Fibroblast of the conjunctiva (primary cell): Measurements from ENCODE around the gene PDE4D.

Source experiments
- DNase-seq: peaks from one replicate; pipeline ENCODE4 v3.0.0-alpha.2; 2010; ENCODE audit warnings: low read depth

Gene PDE4D

DNA sequence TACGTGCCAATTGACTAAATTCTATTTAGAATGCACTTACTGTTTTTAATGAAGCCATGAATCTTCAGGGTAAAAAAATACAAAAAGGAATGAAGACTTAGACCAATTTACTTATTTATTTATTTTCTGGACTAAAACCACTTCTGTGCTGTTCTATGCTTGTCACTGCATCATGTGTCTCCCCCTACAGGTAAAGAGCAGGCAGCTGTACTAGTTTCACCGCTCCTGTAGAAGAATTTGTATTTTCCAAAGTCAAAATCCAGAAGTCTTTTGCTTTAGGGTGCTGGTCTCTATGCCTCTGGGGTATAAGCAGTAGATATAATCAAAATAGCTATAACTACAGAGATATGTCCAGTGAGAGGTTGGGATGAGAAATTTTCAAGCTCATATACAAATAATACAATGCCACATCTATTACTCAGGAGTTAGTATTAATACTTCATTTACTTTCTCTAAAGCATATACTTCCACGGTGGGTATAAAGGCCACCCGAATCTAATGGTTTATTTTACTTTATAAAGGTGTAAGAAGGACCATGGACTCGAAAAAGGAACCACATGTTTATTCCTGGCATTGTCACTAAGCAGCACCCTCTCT lies 719.2 kb downstream of the PDE4D start:
- peak; percentile 85 for DNase-seq

DNA sequence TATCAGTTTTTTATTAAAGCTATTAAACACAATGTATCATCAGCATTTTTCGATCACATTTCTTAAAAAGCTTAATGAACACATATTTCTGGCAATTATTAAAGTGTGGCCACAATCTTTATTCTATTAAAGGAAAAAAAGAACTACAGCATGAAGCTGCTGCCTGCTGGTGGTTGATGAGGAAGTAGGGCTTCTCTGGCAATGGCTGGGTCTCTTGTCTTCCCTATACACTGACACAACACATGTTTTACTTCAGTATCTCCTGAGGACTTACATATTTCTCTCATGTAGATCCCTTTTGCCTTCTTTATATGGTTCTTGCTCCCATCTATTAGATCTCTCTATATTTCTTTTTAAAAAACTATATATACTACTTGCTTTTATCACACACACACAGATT lies 719.9 kb downstream of the PDE4D start:
- peak; percentile 62 for DNase-seq

GRCh38 chr5:59171131-59171530 lies 722.4 kb downstream of the PDE4D start:
- no peak for DNase-seq

- no peak for DNase-seq
Observed at GRCh38 chr5:59169768-59170150, 723.8 kb downstream of the PDE4D start.

- no peak for DNase-seq
Observed at GRCh38 chr5:59169081-59169767, 724.3 kb downstream of the PDE4D start.

- no peak for DNase-seq
Observed at GRCh38 chr5:59168067-59168466, 725.5 kb downstream of the PDE4D start.

- peak; percentile 26 for DNase-seq
Observed at GRCh38 chr5:59164041-59164830, 729.3 kb downstream of the PDE4D start.

DNA sequence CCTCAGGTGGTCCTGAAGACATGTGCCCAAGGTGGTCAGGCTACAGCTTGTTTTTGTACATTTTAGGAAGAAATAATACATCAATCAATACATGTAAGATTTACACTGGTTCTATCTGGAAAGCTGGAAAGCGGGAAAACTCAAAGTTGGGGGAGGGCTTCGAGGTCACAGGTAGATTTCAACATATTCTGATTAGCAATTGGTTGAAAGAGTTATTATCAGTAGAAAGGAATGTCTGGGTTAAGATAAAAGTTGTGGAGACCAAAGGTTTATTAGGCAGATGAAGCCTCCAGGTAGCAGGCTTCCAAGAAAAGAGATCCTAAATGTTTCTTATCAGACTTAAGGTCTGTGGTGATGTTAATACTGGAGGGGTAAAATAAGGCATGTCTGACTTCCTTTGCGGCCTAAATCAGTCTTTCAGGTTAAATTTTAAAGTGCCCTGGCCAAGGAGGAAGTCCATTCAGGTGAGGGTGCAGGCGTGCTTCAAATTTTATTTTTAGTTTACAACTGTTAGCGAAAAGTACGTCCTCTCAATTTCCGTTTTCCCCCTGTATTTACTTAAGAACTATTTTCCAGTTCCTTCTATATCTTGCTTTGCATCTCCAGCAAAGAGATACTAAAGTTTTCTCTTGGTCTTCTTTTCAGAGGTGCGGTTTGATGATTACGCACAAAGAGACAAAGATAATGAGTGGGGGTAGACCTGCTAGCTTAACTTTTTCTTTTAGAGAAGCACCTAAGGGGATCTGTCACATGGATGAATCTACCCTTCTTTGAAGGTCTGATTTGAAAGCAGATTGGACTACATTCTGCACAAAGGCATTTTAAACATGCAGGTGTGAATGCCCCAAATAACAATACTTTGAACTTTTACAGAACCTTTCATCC lies 732.1 kb downstream of the PDE4D start:
- DNase-seq, result no peak

DNA sequence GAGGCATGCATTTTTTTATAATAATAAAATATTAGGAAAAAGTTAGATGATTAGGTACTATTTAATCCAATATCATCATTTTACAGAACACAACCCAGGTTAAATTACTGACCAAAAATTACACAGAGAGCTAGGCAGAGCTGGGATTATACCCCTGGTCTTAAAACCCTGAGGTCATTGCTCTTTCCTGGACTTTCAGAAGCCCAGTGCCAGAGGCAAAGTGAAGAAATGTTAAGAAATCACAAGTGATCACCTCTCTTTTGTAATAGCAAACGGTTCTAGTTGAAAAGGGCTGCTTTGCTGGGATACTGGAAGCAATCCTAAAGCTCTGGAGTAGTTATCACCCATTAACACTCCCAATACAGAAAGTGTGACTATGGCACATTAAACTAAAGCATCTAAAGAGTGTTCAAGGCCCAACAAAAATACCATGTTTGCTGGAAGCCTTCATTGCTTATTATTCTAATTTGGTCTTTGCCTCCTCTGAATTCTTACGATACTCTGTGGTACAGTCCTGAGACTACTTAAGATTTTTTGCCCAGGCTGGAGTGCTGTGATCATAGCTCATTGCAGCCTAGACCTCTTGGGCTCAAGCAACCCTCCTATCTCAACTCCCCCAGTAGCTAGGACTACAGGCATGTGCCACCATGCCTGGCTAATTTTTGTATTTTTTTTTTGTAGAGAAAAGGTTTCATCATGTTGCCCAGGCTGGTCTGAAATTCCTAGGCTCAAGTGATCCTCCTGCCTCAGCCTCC lies 734.7 kb downstream of the PDE4D start:
- no peak for DNase-seq

- DNase-seq, result no peak
Observed at GRCh38 chr5:59158165-59158564, 735.4 kb downstream of the PDE4D start.

DNA sequence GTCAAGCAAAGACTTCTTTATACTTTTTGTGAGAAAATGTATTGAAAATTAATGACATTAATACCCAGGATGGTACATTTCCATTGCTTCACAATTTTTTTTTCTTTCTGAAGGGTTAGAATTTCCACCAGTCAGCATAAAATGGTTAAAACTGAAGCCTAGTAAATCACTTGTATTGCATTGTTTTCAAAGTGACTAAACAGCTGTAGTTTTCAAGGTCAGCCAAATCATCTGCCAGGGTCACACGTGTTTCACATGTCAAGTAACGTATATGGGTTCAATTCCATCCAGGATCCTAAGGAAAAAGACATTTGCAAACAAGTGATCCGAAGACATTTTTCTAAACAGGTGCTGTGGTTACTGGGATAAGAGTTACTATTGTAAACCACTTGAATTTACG lies 736.5 kb downstream of the PDE4D start:
- DNase-seq, result no peak

GRCh38 chr5:59152701-59153245 lies 740.8 kb downstream of the PDE4D start:
- DNase-seq, result no peak

GRCh38 chr5:59151162-59151889 lies 742.2 kb downstream of the PDE4D start:
- no peak for DNase-seq

DNA sequence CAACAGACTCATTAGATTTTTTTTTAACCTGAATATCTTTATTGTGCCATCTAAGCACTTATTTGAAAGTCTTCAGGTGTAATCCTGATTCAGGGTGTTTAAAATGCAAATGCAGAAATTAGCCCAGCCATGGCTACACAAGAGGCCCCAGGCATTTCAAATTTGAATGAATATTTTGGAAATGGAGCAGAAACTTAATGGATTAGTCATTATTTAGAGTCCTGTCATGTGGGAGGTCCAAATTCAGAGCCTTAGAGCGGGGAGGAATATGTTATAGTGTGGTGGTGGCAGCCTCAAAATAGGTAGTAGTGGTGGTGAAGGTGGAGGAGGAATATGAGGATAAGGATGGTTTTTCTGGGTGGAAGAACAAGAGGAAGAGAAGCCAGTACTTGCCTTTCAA lies 743.7 kb downstream of the PDE4D start:
- no peak for DNase-seq

DNA sequence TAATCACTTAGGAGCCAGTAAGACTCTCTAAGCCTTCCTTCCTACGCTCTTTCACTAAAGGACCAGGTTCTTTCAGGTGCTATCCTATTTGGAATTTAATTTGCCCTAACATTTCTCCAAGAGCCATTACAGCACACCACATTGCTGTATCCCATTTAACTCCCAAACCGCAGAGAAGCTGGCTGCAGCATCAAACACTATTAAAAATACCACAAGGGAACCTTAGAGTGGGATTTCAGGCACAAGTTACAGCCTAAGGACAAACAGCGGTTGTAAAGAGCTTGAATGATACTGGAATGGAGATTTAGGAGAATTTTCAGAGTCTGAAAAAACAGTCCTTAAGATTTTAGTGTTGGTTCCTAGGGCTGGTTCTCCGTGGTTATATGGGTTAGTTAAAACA lies 744.3 kb downstream of the PDE4D start:
- no peak for DNase-seq

DNA sequence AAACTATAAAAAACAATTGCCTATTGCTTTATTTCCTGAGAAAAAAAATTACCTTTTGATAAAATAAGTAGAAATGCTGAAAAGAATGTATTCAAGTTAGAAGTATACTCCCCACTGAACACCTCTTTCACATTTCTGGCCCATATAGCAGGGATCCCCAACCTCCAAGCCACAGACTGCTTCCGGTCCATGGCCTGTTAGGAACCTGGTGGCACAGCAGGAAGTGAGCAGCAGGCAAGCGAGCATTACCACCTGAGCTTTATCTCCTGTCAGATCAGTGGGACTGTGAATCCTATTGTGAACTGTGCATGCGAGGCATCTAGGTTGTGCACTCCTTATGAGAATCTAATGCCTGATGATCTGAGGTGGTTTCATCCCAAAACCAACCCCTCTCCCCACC lies 746.8 kb downstream of the PDE4D start:
- DNase-seq, result no peak

DNA sequence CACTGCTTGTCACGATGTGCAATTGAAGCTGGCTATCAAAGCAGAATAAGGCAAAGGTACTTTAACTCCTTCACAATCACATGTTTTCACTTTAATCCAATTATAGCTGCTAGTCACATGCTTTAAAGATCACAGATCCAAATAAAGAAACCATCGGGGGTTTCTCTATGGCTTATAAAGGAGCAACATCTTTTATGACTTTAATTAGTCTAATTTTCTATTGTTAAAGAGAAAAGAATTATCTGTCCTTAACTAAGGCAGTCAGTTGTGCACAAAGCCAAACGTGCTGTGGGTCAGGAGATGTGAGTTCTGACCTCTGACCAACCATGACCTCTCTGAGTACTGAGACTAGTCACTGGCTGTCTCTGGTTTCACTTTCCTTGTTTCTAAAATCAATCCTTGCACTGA lies 749.6 kb downstream of the PDE4D start:
- DNase-seq, result no peak

- no peak for DNase-seq
Observed at GRCh38 chr5:59142927-59143326, 750.6 kb downstream of the PDE4D start.

DNA sequence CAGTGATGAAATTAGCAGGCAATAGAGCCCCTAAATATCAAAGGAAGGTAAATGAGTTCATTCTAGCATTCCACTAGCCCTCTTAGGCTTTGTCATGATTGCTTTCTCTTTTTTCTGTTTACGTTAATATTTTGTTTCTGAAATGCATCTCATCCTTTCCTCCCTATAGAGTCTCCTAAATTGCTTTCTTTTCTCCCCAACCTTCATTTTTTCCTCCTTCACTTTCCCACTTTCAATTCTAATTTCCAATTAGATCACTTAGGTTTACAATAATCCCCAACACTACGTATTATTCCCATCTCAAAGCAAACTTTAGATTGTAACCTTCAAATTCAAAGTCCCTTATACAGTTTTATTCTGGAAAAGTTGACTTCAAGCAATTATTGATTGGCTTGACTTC lies 751.4 kb downstream of the PDE4D start:
- no peak for DNase-seq

- no peak for DNase-seq
Observed at GRCh38 chr5:59140133-59140532, 753.4 kb downstream of the PDE4D start.

DNA sequence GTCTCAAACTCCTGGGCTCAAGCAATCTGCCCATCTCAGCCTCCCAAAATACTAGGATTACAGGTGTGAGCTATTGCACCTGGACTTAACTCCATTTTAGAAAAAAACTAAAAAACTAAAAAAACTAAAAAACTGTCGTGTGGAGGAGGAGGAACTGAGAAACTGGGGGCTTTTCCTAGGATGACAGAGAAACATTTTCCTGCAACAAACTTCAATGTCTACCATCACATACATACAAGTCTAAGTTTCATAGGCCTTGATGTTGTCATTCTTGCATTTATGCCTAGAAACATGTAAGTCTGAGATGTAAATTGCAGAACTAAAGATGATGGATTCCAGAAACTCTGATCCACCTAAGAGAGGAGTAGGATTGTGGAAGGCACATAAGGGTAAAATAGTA lies 753.8 kb downstream of the PDE4D start:
- no peak for DNase-seq
